ENCODE data around the gene SRRM3.
"Not testable (repeated sequence)": the region's sequence is repeated elsewhere in the genome, so short reads cannot be mapped to it uniquely, and the experiment has no call there.

The SRRM3 gene

DNA sequence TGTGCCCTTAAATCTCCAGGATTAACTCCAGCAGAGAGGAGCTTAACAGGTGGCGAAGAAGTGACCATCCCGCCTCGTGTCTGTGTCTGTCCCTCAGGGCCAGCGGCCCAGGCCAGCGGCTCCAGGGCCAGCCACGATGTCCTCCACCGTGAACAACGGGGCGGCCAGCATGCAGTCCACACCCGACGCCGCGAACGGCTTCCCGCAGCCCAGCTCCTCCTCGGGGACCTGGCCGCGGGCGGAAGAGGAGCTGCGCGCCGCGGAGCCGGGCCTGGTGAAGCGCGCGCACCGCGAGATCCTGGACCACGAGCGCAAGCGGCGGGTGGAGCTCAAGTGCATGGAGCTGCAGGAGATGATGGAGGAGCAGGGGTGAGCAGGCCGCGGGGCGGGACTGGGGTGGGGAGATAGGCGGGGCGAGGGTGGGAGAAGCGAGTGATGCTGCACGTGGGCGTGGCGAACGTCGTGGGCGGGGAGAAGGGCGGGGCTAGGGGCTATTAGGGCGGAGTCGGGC, 33.3 kb downstream of the SRRM3 start:
- TF ChIP-seq, protein P1, sequence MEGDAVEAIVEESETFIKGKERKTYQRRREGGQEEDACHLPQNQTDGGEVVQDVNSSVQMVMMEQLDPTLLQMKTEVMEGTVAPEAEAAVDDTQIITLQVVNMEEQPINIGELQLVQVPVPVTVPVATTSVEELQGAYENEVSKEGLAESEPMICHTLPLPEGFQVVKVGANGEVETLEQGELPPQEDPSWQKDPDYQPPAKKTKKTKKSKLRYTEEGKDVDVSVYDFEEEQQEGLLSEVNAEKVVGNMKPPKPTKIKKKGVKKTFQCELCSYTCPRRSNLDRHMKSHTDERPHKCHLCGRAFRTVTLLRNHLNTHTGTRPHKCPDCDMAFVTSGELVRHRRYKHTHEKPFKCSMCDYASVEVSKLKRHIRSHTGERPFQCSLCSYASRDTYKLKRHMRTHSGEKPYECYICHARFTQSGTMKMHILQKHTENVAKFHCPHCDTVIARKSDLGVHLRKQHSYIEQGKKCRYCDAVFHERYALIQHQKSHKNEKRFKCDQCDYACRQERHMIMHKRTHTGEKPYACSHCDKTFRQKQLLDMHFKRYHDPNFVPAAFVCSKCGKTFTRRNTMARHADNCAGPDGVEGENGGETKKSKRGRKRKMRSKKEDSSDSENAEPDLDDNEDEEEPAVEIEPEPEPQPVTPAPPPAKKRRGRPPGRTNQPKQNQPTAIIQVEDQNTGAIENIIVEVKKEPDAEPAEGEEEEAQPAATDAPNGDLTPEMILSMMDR (IDR thresholded peaks at IDR 0.05; ENCODE audit: insufficient read depth, low read length, missing control alignments): no peak
- DNase-seq (ENCODE audit: low read depth, low spot score): no peak
- CTCF ChIA-PET: interaction anchor here (1.2 to 2.5 kb wide), 3 partner anchors 28 to 79 kb away, joined by 6 to 8 read pairs (median 8); no protein-coding TSS in a partner anchor
- peak overlapping the region; percentile 40 for H3K4me3 ChIP-seq (ENCODE audit: low read depth, low read length)
- POLR2A ChIA-PET: interaction anchor here (0.6 kb wide), 2 partner anchors 118 to 125 kb away, joined by 4 to 6 read pairs; no protein-coding TSS in a partner anchor

DNA sequence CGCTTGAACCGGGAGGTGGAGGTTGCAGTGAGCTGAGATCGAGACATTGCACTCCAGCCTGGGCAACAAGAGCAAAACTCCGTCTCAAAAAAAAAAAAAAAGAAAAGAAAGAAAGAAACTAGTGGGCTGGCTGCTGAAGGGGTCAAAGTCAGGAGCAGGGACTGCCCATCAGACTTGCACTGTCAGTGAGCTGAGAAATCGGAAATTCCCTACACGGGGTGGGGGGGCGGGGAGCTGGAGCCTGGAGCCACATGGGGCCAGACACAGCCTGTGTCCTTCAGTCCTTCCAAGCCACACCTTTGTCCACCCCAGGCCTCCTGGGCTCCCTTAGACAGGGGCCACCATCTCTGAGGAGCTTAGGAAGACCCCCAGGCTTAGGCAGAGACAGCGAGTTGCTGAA, 34.5 kb downstream of the SRRM3 start:
- DNase-seq (ENCODE audit: low read depth, low spot score): no peak
- POLR2A ChIA-PET: no interaction called here
- CTCF ChIA-PET: interaction anchor here (1.0 to 2.5 kb wide), 2 partner anchors 27 to 58 kb away, joined by 4 to 8 read pairs; no protein-coding TSS in a partner anchor

DNA sequence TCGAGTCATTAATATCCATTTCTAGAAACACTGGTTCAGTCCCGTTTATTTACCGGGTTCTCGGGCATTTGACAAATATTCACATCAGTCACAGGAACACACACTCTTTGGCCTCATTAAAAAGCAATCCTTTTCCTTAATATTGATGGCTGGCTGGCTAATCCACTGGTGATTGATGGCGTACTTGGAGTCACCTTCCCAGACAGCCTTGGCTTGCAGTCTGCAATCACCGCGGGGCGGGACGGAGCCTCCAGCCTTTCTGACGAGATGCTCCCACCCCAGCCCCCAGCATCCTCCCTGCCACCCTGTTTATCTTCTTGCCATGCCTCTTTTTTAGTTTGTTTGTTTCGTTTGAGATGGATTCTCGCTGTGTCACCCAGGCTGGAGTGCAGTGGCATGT, 36.6 kb downstream of the SRRM3 start:
- POLR2A ChIA-PET: no interaction called here
- no peak for DNase-seq (ENCODE audit: low read depth, low spot score)
- H3K4me3 ChIP-seq (ENCODE audit: low read depth, low read length): no peak overlapping the region
- TF ChIP-seq, protein P1 (IDR thresholded peaks at IDR 0.05; ENCODE audit: insufficient read depth, low read length, missing control alignments): no peak
- CTCF ChIA-PET: no interaction called here

More for the DNA sequence above, 34.5 kb downstream of the SRRM3 start:
- TF ChIP-seq, protein P1 (IDR thresholded peaks at IDR 0.05; ENCODE audit: insufficient read depth, low read length, missing control alignments): no peak
- H3K4me3 ChIP-seq (ENCODE audit: low read depth, low read length): no peak overlapping the region

DNA sequence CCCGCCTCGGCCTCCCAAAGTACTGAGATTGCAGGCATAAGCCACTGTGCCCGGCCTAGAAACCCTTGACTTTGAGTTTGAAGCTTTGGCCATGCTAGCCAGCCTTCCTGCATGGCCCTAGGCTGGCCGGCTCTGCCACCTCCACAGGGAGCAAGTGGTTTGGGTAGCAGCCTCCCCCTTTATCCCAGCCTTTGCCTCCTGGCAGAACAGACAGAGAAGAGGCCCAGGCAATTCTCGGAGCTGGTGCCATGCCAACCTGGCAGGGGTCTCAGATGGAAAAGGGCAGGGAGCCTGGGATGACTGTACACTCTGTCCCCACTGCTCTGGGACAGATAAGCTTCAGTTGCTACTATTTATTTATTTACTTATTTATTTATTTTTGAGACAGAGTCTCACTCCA, 39.4 kb downstream of the SRRM3 start:
- ChIA-PET CTCF (interaction anchor here (2.6 kb wide), 1 partner anchor 22 kb away, joined by 9 read pairs; no protein-coding TSS in a partner anchor), POLR2A (interaction anchor here (0.6 kb wide), 1 partner anchor 41 kb away, joined by 3 read pairs; no protein-coding TSS in a partner anchor)
- H3K4me3 ChIP-seq (ENCODE audit: low read depth, low read length): no peak overlapping the region
- TF ChIP-seq, protein P1 (IDR thresholded peaks at IDR 0.05; ENCODE audit: insufficient read depth, low read length, missing control alignments): no peak
- no peak for DNase-seq (ENCODE audit: low read depth, low spot score)

DNA sequence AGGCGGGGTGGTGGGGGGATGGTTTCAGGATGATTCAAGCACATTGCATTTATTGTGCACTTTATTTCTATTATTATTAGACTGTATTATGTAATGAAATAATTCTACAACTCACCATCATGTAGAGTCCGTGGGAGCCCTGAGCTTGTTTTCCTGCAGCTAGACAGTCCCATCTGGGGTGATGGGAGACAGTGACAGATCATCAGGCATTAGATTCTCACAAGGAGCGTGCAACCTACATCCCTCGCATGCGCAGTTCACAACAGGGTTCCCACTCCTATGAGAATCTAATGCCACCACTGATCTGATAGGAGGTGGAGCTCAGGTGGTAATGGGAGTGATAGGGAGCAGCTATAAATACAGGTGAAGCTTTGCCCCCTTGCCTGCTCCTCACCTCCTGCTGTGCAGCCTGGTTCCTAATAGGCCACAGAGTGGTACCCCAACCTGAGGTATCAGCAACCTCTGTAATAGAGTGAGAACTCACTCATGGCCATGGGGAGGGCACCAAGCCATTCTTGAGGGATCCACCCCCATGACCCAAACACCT, 40.9 kb downstream of the SRRM3 start:
- POLR2A ChIA-PET; DNase-seq (ENCODE audit: low read depth, low spot score); H3K4me3 ChIP-seq (ENCODE audit: low read depth, low read length): not testable (repeated sequence)
- CTCF ChIA-PET: interaction anchor here (2.0 to 2.6 kb wide), 2 partner anchors 21 to 42 kb away, joined by 5 to 9 read pairs; no protein-coding TSS in a partner anchor

DNA sequence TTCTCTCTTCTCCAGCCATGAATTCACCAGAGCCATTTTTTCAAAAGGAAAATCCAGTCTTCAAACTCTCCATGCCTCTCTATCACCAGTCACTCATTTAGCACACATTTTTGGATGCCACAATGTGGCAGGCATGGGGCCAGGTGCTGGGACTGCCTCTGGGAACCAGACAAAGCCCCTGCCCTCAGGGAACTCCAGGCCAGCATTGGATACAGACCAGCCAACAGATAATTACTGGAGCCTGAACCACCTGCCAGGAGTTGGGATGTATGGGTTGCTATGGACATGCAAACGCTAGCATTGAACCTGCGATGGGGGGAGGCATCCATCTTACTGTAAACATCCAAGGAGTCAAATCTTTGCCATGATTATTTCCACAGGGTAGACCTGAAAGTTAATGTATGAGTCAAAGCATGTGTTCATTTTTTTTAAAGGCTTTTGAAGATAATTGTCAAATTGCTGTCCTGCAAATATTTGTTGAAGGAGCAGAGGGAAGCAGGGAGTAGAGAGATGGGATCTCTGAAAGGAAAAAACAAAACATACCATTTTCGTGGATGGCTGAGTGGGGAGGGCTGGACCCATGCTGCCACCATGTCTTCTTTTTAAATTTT, 43.2 kb downstream of the SRRM3 start:
- TF ChIP-seq, protein P1 (IDR thresholded peaks at IDR 0.05; ENCODE audit: insufficient read depth, low read length, missing control alignments): no peak
- POLR2A ChIA-PET: no interaction called here
- no peak for DNase-seq (ENCODE audit: low read depth, low spot score)
- no peak overlapping the region for H3K4me3 ChIP-seq (ENCODE audit: low read depth, low read length)
- CTCF ChIA-PET: no interaction called here
